Cardiac fibroblast (primary cell): ENCODE results near the gene KRT26.

ENCODE experiments used
- DNase-seq, 2 donors: peaks; one replicate each; pipeline versions ENCODE4 v3.0.0 to v3.0.0-alpha.2; 2010; ENCODE audit warnings: low read depth in 2 of 2
- H3K4me3 ChIP-seq, 2 donors: replicated peaks in 1 of 2; 1 replicate in 1 of 2; 2 replicates in 1 of 2; pipeline ENCODE4 v1.5.1; 2011; ENCODE audit warnings: low read depth in 2 of 2, low read length in 2 of 2, mild to moderate bottlenecking in 2 of 2, moderate library complexity in 1 of 2
- CTCF ChIP-seq: IDR thresholded peaks from one replicate; pipeline ENCODE4 v1.5.1; 2011; ENCODE audit warnings: low read depth, mild to moderate bottlenecking, low read length, inconsistent platforms

KRT26 gene

GRCh38 chr17:40795019-40795667, 23.1 kb upstream of the KRT26 start:
- TF ChIP-seq CTCF, result no peak
- DNase-seq, result no peak
- no peak overlapping the region for H3K4me3 ChIP-seq

- DNase-seq, result no peak
- no peak overlapping the region for H3K4me3 ChIP-seq
- TF ChIP-seq CTCF, result no peak
Measured at GRCh38 chr17:40794466-40794865, 22.5 kb upstream of the KRT26 start.

- TF ChIP-seq CTCF, result no peak
- DNase-seq, result no peak
- no peak overlapping the region for H3K4me3 ChIP-seq
Measured at GRCh38 chr17:40793832-40794231, 21.8 kb upstream of the KRT26 start.

- TF ChIP-seq CTCF, result peak; percentile 57
- H3K4me3 ChIP-seq, result no peak overlapping the region
Measured at GRCh38 chr17:40791787-40792436, 19.9 kb upstream of the KRT26 start.

GRCh38 chr17:40791111-40791510, 19.1 kb upstream of the KRT26 start:
- DNase-seq, result peak in 1 of 2 donors; percentile 15
- H3K4me3 ChIP-seq, result no peak overlapping the region
- no peak for TF ChIP-seq CTCF

More at GRCh38 chr17:40791787-40792436, 19.9 kb upstream of the KRT26 start:
- DNase-seq, result peak; percentile 61 to 67

- H3K4me3 ChIP-seq, result no peak within 1 kb of the TSS
- no peak for DNase-seq
- TF ChIP-seq CTCF, result no peak
Measured at GRCh38 chr17:40782450-40782849, 10.4 kb upstream of the KRT26 start, which contains the start of gene KRT27. TSS of gene KRT27 (minus strand) at chr17:40782550. CDS start at chr17:40782493, 57 bp downstream.
